PC-3 (cell line): Measurements from ENCODE around the gene TTC34.

ENCODE experiments used
- EZH2 ChIP-seq: fragments of 300-600 bp; sonication (generic); IDR thresholded peaks from one replicate; pipeline ENCODE4 v1.6.1; 2017; ENCODE audit warnings: antibody characterized with exemption, mild to moderate bottlenecking, low read length; ENCODE audit not compliant: unreplicated experiment
- EZH2phosphoT487 ChIP-seq: fragments of 300-600 bp; sonication (generic); IDR thresholded peaks from 2 replicates; pipeline ENCODE4 v1.6.1; 2018; ENCODE audit warnings: mild to moderate bottlenecking, antibody characterized with exemption, low read length, borderline replicate concordance
- TF ChIP-seq, protein P1 (sequence below): fragments of 300-600 bp; sonication (generic); conservative IDR thresholded peaks from 2 replicates; pipeline ENCODE4 v1.5.1; 2017; ENCODE audit warnings: antibody characterized with exemption, low read depth, mild to moderate bottlenecking, low read length

DNA sequence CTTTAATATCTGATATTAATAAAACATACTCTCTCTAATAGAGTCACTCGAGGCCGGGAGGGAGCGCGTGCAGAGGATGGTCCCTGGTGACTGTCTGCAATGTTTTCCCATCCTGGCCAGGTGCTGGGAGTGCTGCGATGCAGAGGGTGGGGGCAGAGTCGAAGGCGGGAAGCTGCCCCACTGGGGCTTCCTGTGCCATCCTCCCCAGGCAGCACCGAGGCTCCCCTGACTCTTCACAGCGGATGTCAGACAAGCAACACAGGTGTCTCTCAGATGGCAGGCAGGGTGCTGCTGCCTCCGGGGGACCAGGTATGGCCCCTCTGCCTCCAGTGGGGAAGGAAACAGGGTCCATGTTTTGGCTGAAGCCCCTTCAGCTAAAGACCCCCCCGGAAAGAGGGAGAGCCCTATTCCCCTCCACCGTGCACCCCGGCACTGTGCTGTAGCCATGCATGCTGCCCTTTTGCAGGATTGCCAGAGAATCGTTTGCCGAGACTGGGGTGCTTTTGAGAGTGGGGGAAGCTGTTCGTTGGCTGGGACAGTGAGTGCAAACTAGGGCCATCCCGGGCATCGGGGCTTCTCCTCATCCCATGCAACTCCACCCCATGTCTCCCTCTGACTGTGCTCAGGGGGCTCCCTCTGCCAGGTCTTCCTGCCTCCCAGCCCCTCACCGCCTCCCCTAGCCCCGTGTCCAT, 32.1 kb upstream of the TTC34 start:
- TF ChIP-seq, protein P1, sequence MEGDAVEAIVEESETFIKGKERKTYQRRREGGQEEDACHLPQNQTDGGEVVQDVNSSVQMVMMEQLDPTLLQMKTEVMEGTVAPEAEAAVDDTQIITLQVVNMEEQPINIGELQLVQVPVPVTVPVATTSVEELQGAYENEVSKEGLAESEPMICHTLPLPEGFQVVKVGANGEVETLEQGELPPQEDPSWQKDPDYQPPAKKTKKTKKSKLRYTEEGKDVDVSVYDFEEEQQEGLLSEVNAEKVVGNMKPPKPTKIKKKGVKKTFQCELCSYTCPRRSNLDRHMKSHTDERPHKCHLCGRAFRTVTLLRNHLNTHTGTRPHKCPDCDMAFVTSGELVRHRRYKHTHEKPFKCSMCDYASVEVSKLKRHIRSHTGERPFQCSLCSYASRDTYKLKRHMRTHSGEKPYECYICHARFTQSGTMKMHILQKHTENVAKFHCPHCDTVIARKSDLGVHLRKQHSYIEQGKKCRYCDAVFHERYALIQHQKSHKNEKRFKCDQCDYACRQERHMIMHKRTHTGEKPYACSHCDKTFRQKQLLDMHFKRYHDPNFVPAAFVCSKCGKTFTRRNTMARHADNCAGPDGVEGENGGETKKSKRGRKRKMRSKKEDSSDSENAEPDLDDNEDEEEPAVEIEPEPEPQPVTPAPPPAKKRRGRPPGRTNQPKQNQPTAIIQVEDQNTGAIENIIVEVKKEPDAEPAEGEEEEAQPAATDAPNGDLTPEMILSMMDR, result no peak
- TF ChIP-seq EZH2 (no peak), EZH2phosphoT487 (no peak)
